ENCODE data around the gene APBA2.
"Not testable (repeated sequence)": the region's sequence is repeated elsewhere in the genome, so short reads cannot be mapped to it uniquely, and the experiment has no call there.

APBA2 gene

DNA sequence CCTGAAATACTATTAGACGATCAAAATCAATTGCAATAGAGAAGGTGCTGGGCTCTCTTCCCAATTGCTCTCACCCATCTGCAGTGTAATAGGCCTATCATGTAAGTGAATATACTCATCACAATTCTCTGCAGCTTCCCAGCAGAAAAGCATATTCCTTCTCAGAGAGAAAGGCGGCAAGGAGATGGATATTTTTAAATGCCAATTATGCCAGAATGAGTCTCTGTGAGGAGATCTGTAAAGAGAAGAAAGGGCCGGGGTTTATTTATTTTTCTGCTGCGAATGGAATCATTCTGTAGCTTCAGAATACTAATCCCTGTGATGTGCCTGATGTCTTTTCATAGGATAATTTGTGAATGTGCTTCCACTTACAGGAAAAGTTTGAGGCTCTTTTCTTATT, 112.0 kb downstream of the APBA2 start:
- no peak for DNase-seq (ENCODE audit: low read depth in 2 of 2)

DNA sequence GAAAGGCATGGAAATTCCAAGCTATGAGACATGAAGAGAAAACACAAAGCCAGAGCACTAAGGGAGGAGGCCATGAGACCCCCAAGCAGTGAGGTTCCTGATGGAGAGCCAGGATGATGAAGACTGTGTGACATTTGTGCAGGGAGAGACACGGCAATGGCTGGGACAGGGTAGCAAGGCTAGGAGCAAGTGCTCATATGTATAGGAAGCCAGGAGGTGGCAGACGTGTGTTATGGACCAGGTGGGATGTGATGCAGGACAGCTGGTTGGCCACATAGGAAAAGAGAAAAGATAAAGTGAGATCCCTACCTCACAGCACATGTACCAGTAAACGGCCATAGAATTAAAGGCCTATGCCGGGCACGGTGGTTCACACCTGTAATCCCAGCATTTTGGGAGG, 112.7 kb downstream of the APBA2 start:
- DNase-seq (ENCODE audit: low read depth in 2 of 2) = no peak

DNA sequence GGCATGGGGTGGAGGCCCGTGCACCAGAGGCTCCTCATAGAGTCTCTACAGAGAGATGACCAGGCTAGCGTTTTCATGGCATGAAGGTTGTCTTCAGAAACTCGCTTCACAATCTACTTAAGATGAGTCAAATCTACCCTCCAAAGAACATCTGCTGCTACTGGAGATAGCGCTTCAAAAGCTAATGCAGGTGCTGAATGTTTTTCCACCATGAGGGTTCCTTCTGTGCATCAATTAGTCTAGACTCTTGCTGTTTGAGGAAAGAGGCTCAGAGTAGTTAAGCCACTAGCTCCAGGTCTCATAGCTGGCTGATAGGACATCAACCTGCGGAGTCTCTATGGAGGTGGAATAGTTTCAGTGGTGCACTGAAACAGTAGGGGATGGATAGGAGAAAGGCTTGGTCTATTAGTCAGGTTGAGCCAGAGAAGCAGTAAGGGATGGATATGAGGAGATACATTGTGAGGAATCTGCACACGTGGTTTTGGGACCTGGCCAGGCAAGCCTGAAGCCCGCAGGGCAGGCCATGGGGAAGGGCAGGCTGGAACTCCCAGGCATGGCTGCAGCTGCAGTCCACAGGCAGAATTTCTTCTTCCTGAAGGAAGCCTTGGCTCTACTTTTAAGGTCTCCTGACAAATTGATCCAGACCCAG, 117.5 kb downstream of the APBA2 start:
- DNase-seq (ENCODE audit: low read depth in 2 of 2) = no peak

DNA sequence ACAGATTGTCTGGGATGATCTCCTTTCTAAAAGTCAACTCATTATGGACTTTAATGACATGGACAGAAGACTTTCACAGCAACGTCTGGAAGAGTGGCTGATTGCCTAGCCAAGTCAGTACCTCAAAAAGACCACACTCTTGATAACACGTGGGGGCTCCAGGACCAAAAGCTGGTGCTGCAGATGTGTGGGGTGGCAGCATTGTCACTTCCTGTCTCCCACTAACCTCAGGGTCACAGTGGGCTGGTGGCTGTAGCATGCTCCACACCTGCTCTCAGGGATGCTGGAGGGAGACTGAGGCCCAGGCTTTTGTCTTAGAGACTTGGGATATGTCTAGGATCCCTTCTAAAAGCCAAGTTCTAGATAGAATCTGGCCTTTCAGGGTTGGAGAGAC, 118.1 kb downstream of the APBA2 start:
- DNase-seq (ENCODE audit: low read depth in 2 of 2) = no peak

DNA sequence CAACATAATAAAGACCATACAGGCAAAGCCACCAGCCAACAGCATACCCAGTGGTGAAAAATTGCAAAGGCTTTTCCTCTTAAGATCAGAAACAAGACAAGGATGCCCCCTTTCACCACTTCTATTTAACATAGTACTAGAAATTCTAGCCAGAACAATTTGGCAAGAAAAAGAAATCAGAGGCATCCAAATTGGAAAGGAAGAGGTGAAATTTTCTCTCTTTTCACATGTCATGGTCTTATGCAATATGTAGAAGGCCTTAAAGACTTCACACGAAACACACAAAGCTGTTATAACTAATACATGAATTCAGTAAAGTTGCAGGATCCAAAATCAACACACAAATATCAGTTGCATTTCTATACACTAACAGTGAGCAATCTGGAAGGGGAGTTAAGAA, 120.2 kb downstream of the APBA2 start:
- no peak for DNase-seq (ENCODE audit: low read depth in 2 of 2)

- DNase-seq (ENCODE audit: low read depth in 2 of 2) = no peak
Observed at GRCh38 chr15:29008846-29009245, 123.1 kb downstream of the APBA2 start.

DNA sequence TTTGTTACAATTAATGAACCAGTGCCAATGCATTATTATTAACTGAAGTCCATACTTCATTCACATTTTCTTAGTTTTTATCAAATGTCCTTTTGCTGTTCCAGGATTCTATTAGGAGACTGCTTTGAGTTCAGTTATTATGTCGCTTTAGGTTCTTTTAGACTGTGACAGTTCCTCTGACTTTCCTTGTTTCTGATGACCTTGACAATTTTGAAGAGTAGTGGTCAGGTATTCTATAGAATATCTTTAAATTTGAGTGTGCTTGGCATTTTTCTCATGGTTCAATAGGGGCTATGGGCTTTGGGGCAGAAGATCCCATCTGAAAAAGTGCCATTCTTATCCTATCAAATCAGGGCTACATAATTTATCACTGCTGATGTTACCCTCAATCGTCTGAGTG, 126.3 kb downstream of the APBA2 start:
- DNase-seq (ENCODE audit: low read depth in 2 of 2) = no peak

DNA sequence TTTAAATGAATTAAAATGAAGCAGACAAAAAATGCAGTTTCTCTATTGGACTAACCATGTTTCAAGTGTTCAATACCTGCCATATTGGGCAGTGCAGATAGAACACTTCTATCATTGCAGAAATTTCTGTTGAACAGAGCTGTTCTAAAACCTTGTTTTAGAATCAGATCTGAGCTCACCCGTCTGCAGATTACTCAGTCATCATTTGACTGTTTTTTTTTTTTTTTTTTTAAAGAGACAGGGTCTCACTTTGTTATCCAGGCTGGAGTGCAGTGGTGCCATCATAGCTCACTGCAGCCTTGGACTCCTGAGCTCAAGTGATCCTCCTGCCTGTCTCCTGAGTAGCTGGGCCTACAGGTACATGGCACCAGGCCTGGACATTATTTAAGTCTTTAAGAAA, 128.7 kb downstream of the APBA2 start:
- no peak for DNase-seq (ENCODE audit: low read depth in 2 of 2)

DNA sequence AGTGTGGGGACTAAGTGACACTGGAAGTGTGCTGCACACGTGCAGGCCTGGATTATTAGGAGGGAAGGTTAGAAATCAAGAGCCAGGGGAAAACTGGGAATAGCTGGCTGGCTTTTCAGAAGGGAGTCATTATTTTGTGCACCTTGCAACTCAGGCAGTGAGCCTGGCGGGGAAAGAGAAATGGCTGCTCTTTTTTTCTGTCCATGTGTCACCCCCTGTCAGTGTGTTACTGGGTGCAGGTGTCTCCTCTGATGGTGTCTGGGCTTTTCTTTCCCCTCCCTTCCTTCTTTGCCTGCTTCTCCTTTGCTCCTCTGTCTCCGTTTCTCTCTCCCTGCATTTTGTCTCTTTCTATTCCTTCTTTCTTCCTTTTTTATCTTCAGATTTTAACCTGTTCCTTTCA, 130.7 kb downstream of the APBA2 start:
- no peak for DNase-seq (ENCODE audit: low read depth in 2 of 2)

GRCh38 chr15:29018120-29018805, 132.5 kb downstream of the APBA2 start:
- DNase-seq (ENCODE audit: low read depth in 2 of 2) = no peak

DNA sequence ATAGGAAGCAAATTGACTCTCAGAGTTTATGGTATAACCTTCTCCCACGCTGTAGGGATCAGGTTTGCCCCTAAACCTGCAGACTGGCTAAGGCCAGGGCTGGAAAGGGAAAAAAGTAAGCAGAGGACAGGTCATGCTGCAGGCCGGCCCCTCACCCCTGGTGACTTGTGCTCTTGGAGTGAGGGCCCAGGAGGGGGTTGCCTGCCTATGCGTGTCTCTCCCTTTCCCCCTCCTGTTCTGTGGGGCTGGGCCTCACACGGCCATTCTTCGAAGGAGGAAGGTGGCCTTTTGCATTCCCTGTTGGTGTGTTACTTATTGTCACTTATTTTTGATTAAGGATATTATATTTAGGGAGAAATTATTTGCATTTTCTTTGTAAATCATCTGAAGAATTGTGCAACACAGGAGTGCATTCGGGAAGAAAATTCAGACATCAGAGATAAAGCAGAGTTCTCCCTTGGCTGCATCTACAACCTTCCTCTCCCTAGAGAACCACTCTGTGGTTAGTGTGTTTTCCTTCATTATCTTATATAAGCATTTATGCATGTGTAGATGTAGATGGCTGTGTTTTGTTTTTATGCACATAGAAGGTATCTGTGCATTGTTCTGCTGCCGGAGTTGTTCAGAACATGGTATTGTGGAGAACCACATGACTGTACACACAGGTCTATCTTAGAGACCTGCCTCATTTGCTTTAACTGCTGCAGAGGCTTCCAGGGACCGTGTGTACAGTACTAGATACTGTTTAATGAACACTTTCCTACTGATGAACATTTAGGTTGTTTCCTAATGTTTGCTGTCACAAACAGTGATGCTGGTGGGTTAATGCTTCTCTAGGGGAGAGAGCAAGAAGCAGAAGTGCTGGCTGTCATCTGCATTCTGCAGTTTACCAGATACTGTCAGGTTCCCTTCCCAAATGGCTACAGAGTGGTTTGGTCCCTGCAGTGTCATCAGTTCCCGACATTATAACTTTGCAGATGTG, 133.5 kb downstream of the APBA2 start:
- no peak for DNase-seq (ENCODE audit: low read depth in 2 of 2)

- DNase-seq (ENCODE audit: low read depth in 2 of 2) = no peak
Observed at GRCh38 chr15:29021857-29022256, 136.1 kb downstream of the APBA2 start.

DNA sequence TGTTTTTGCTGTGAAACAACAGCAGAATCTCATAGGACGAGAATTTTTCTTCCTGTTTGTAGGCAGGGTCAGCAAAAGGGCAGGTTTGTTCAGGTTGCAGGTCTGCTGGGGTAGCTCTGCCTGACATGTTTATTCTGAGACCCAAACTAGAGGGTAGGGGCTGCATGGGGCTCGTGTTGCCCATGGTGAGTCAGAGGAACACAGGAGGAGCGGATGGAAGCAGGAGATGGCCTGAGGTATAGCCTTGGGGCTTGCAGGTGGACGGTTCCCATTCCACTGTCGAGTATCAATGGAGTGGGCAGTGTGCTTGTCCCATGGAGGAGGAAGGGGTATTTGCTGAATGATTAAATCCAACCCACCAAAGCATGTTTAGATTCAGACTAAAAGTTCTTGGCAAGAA, 138.9 kb downstream of the APBA2 start:
- no peak for DNase-seq (ENCODE audit: low read depth in 2 of 2)

GRCh38 chr15:29025411-29025810, 139.6 kb downstream of the APBA2 start:
- DNase-seq (ENCODE audit: low read depth in 2 of 2) = not testable (repeated sequence)

DNA sequence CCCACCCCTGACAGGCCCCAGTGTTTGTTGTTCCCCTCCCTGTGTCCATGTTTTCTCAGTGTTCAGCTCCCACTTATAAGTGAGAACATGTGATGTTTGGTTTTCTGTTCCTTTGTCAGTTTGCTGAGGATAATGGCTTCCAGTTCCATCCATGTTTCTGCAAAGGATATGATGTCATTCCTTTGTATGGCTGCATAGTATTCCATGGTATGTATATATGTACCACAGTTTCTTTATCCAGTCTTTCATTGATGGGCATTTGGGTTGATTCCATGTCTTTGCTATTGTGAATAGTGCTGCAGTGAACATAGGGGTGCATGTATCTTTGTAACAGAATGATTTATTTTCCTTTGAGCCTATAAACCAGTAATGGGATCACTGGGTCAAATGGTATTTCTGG, 142.4 kb downstream of the APBA2 start:
- DNase-seq (ENCODE audit: low read depth in 2 of 2) = not testable (repeated sequence)

GRCh38 chr15:29029651-29030195, 143.9 kb downstream of the APBA2 start:
- no peak for DNase-seq (ENCODE audit: low read depth in 2 of 2)

DNA sequence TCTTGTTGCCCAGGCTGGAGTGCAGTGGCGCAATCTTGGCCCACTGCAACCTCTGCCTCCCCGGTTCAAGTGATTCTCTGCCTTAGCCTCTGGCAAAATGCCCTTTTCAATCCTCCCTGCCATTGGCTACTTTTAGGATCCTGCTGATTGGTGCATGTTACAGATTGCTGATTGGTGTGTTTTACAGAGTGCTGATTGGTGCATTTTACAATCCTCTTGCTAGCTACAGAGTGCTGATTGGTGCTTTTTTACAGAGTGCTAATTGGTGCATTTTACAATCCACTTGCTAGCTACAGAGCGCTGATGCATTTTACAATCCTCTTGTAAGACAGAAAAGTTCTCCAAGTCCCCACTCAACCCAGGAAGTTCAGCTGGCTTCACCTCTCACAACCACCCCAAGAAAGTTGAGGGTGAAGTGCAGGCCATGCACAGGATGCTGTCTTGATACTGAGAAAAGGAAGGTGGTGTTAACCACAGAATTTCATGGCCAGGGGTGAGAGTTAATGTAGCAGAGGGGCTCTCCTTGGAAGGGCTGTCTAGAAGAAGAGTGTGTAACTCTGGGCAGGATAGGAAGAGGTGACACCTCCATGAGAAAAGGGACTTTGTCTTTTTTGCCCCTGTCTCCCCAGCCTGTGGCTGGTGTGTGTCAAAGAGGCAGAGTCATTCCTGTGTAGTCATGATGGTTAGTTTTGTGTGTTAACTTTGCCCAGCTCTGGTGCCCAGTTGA, 145.9 kb downstream of the APBA2 start:
- DNase-seq (ENCODE audit: low read depth in 2 of 2) = no peak

GRCh38 chr15:29032229-29032625, 146.5 kb downstream of the APBA2 start:
- no peak for DNase-seq (ENCODE audit: low read depth in 2 of 2)

DNA sequence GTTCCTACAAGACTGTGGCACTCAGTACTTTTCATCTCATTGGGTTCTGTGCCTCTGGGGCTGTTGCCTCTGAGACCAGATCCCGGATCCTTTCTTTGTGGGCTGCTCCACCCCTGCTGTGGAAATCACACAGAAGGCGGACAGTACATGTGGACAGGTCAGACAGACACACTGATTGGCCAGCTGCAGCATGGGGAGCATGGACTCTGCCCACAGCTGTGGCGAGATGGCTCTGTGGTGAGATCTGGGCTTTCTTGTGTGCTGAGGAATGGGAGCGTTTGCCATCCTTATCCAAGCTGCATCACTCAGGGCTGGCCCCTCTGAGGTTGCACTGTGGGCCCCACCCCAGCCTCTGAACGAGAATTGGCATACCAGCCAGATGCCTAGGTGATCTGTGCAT, 147.0 kb downstream of the APBA2 start:
- no peak for DNase-seq (ENCODE audit: low read depth in 2 of 2)

DNA sequence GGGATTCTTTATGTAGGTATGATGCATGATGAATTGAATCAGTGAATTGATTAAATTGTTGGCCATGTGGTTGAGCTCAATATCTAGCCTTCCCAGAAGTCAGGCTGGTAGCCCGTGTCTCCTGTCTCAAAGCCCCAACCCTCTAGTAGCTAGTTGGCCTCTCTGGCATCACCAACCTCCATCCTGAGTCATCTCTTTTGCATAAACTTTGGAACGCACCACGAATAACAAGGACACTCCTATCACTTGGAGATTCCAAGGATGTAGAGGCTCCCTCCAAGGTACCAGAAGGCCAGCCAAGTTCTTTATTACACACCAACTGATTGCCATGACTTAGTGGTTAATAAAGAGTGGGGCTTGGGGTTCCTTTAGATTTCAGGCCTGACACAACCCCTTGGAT, 148.4 kb downstream of the APBA2 start:
- no peak for DNase-seq (ENCODE audit: low read depth in 2 of 2)

- DNase-seq (ENCODE audit: low read depth in 2 of 2) = no peak
Observed at GRCh38 chr15:29034593-29035335, 149.0 kb downstream of the APBA2 start.

Data from activated CD8-positive, alpha-beta memory T cell treated with anti-CD3 and anti-CD28 coated beads for 4 hours (primary cell).